ENCODE measurements around the gene CNTNAP4.

GRCh38 chr16:76336112-76336511 is 58.9 kb downstream of the CNTNAP4 start:
- TF ChIP-seq POLR2A (IDR thresholded peaks at IDR 0.05) (no peak), CTCF (IDR thresholded peaks at IDR 0.05) (no peak)

Data from body of pancreas (tissue), 4 donors.